Ishikawa (cell line): ENCODE measurements around the gene HIGD1A.

Source experiments
- CEBPB ChIP-seq: IDR thresholded peaks from 2 replicates; pipeline ENCODE4 v1.6.1; 2012
- CREB1 ChIP-seq: IDR thresholded peaks from 2 replicates; pipeline ENCODE4 v1.6.1; 2012; ENCODE audit warnings: low read depth
- EGR1 ChIP-seq: IDR thresholded peaks from 2 replicates; pipeline ENCODE4 v1.6.1; 2012
- EP300 ChIP-seq: IDR thresholded peaks from 2 replicates; pipeline ENCODE4 v1.6.1; 2012; ENCODE audit warnings: borderline replicate concordance
- FOXM1 ChIP-seq: IDR thresholded peaks from 2 replicates; pipeline ENCODE4 v1.6.1; 2012; ENCODE audit warnings: low read depth, borderline replicate concordance
- MAX ChIP-seq: IDR thresholded peaks from 2 replicates; pipeline ENCODE4 v1.6.1; 2012
- NFIC ChIP-seq: IDR thresholded peaks from 2 replicates; pipeline ENCODE4 v1.6.1; 2012
- RAD21 ChIP-seq: IDR thresholded peaks from 2 replicates; pipeline ENCODE4 v1.6.1; 2012; ENCODE audit warnings: low read depth
- TAF1 ChIP-seq: IDR thresholded peaks from 2 replicates; pipeline ENCODE4 v1.6.1; 2012; ENCODE audit warnings: low read depth, mild to moderate bottlenecking
- TCF12 ChIP-seq: IDR thresholded peaks from 2 replicates; pipeline ENCODE4 v1.6.1; 2012; ENCODE audit warnings: low read depth
- TEAD4 ChIP-seq: IDR thresholded peaks from 2 replicates; pipeline ENCODE4 v1.6.1; 2012
- YY1 ChIP-seq: IDR thresholded peaks from 2 replicates; pipeline ENCODE4 v1.6.1; 2012; ENCODE audit warnings: low read depth
- ZBTB7A ChIP-seq: IDR thresholded peaks from 2 replicates; pipeline ENCODE4 v1.6.1; 2012; ENCODE audit warnings: low read depth
- TF ChIP-seq, protein P1 (sequence below): IDR thresholded peaks from 2 replicates; pipeline ENCODE4 v1.6.1; 2012
- TF ChIP-seq, protein P2 (sequence below): IDR thresholded peaks from 2 replicates; pipeline ENCODE4 v1.6.1; 2012; ENCODE audit warnings: low read depth, mild to moderate bottlenecking

HIGD1A gene

DNA sequence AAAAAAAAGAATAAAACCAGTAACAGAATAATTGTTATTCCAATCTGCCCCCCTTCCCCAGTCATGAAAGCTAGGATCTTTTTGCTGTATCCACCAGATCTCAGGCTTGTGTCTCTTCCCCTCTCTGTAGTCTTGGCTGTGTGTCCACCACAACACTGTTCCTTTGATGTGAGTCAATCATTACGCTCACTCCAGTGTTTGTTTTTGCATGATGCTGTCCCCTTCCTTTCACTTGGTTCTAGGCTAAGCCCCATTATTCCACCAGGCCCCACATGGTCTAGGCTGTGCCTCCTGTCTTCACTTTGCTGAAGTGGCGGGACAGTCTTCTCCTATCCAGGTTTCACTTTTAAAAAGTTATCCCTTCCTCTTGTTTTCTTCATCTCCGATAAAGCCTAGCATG, 18.5 kb upstream of the HIGD1A start:
- no peak for TF ChIP-seq MAX
- no peak for TF ChIP-seq YY1

DNA sequence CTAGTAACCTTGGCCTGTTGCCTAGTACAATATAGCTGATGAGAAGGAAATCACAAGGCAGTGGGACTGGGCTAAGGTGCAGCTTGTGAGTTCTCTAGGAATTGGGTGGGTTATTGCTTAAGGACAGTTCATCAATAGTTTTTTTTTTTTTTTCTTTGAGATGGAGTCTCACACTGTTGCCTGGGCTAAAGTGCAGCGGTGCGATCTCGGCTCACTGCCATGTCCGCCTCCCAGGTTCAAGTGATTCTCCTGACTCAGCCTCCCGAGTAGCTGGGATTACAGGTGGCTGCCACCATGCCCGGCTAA, 16.4 kb upstream of the HIGD1A start:
- TF ChIP-seq MAX (no peak), EGR1 (no peak), FOXM1 (no peak), CEBPB (no peak), CREB1 (no peak), RAD21 (no peak), ZBTB7A (no peak), TEAD4 (no peak), TCF12 (no peak), YY1 (no peak), NFIC (no peak), TAF1 (no peak), EP300 (no peak)
- TF ChIP-seq, protein P1, sequence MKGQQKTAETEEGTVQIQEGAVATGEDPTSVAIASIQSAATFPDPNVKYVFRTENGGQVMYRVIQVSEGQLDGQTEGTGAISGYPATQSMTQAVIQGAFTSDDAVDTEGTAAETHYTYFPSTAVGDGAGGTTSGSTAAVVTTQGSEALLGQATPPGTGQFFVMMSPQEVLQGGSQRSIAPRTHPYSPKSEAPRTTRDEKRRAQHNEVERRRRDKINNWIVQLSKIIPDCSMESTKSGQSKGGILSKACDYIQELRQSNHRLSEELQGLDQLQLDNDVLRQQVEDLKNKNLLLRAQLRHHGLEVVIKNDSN: no peak
- TF ChIP-seq, protein P2, sequence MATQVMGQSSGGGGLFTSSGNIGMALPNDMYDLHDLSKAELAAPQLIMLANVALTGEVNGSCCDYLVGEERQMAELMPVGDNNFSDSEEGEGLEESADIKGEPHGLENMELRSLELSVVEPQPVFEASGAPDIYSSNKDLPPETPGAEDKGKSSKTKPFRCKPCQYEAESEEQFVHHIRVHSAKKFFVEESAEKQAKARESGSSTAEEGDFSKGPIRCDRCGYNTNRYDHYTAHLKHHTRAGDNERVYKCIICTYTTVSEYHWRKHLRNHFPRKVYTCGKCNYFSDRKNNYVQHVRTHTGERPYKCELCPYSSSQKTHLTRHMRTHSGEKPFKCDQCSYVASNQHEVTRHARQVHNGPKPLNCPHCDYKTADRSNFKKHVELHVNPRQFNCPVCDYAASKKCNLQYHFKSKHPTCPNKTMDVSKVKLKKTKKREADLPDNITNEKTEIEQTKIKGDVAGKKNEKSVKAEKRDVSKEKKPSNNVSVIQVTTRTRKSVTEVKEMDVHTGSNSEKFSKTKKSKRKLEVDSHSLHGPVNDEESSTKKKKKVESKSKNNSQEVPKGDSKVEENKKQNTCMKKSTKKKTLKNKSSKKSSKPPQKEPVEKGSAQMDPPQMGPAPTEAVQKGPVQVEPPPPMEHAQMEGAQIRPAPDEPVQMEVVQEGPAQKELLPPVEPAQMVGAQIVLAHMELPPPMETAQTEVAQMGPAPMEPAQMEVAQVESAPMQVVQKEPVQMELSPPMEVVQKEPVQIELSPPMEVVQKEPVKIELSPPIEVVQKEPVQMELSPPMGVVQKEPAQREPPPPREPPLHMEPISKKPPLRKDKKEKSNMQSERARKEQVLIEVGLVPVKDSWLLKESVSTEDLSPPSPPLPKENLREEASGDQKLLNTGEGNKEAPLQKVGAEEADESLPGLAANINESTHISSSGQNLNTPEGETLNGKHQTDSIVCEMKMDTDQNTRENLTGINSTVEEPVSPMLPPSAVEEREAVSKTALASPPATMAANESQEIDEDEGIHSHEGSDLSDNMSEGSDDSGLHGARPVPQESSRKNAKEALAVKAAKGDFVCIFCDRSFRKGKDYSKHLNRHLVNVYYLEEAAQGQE: no peak

- no peak for TF ChIP-seq MAX
- no peak for TF ChIP-seq FOXM1
Measured at GRCh38 chr3:42819351-42819965, 15.2 kb upstream of the HIGD1A start.

DNA sequence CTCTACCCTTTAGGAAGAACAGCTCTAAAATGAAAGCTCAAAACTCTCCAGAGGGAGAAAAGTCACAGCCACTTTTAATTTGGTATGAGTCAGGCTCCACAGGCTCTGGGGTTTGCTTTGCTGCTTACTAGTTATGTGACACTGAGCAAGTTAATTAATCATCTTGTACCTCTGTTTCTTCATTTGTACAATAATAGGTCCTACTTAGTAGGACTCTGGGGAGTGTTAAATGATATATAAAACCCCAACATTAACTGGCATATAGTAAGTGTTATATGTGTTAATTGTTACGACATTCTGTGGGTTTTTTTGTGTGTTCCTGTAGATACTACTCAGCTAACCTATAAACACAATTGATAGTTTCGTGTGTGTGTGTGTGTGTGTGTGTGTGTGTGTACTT, 11.5 kb upstream of the HIGD1A start:
- no peak for TF ChIP-seq ZBTB7A
- TF ChIP-seq, protein P2: no peak
- no peak for TF ChIP-seq YY1
- TF ChIP-seq MAX: no peak

DNA sequence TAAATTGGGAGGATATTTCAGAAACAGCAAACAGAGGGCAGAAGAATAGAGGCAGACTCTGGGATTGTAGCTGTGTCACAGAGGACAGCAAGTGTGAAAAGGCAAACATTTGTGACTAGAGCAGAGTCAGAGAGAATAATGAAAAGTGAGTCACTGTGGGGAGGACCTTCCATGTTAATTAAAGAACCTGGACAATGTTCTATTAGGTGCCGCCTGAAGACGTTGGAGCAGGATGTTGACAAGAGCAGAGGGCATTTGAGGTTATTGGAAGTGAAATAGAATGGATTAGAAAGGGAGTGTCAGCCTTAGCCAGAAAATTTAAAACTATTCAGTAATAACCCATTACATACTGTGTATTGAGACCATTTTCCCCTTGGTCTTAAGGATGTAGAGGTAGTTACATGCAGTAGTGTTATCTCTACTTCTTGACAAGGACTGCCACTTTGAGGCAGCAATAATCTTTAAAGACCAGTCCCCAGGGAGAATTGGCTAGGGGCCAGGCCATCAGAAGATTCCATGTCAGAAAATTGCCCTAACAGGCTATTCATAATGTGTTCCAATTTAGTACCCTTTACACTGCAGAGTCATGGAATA, 10.7 kb upstream of the HIGD1A start:
- TF ChIP-seq MAX: no peak
- no peak for TF ChIP-seq TCF12
- TF ChIP-seq, protein P2: no peak
- no peak for TF ChIP-seq YY1
- TF ChIP-seq CEBPB: no peak
- TF ChIP-seq, protein P1: no peak
- no peak for TF ChIP-seq EGR1
- TF ChIP-seq NFIC: no peak
- no peak for TF ChIP-seq EP300
- TF ChIP-seq TAF1: no peak
